ENCODE results near the gene DGKB.

DNA sequence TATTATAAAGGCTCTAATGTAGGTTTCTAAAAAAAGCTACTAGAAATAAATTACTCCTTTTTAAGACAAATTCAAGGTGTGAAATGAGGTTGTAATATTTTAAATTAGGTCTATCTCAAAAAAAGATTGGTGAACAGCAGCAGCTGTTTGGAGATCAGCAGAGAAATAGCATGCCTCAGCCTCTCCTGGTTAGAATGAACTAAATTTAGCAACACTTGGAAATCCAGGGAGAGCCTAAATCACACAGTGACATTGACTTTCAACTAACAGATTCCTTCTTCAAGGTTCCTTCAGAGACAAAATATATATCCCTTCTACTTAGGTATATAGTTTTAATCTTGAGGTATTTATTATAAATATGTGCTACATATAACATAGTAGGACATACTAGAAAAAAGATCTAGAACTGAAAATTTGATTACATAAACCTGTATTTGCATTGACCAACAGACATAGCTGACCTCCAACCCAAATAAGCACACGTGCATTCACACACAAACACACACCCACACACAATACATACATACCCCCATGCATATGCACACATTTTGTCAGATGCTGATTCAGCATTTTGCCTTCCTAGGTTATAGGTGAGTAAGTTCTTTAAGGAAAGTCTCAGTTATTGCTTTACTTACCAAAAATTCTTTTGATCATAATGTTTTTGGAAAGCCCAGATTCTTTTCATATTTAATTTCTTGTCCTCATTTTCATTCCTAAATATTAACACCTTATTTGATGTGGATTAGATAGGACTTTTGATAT is 47.3 kb downstream of the DGKB start:
- TF ChIP-seq, protein P1, sequence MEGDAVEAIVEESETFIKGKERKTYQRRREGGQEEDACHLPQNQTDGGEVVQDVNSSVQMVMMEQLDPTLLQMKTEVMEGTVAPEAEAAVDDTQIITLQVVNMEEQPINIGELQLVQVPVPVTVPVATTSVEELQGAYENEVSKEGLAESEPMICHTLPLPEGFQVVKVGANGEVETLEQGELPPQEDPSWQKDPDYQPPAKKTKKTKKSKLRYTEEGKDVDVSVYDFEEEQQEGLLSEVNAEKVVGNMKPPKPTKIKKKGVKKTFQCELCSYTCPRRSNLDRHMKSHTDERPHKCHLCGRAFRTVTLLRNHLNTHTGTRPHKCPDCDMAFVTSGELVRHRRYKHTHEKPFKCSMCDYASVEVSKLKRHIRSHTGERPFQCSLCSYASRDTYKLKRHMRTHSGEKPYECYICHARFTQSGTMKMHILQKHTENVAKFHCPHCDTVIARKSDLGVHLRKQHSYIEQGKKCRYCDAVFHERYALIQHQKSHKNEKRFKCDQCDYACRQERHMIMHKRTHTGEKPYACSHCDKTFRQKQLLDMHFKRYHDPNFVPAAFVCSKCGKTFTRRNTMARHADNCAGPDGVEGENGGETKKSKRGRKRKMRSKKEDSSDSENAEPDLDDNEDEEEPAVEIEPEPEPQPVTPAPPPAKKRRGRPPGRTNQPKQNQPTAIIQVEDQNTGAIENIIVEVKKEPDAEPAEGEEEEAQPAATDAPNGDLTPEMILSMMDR (IDR thresholded peaks at IDR 0.05), result no peak
- TF ChIP-seq EP300 (IDR thresholded peaks at IDR 0.05) (no peak), POLR2A (IDR thresholded peaks at IDR 0.05) (no peak)
